NCI-H2029 treated with DMSO at 0.1 percent for 48 hours (cell line): ENCODE measurements around the gene HECW1.
"Not testable (repeated sequence)": the region's sequence is repeated elsewhere in the genome, so short reads cannot be mapped to it uniquely, and the experiment has no call there.

Experiments used
- DNase-seq: peaks from one replicate; lab custom pipeline; 2025; lab: John Stamatoyannopoulos, UW

Gene HECW1

GRCh38 chr7:43475983-43476382 lies 363.5 kb downstream of the HECW1 start:
- no peak for DNase-seq

GRCh38 chr7:43476896-43477295 lies 364.4 kb downstream of the HECW1 start:
- no peak for DNase-seq

DNA sequence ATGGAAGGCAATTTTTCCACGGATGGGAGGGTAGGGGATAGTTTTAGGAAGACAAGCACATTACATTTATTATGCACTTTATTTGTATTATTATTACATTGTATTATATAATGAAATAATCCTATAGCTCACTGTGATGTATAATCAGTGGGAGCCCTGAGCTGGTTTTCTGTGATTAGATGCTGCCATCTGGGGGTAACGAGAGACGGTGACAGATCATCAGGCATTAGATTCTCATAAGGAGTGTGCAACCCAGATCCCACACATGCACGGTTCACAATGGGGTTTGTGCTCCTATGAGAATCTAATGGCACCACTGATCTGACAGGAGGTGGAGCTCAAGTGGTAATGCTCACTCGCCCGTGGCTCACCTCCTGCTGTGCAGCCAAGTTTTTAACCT lies 366.6 kb downstream of the HECW1 start:
- DNase-seq, result no peak

GRCh38 chr7:43479543-43479942 lies 367.1 kb downstream of the HECW1 start:
- DNase-seq, result no peak

GRCh38 chr7:43480581-43480980 lies 368.1 kb downstream of the HECW1 start:
- DNase-seq, result no peak

DNA sequence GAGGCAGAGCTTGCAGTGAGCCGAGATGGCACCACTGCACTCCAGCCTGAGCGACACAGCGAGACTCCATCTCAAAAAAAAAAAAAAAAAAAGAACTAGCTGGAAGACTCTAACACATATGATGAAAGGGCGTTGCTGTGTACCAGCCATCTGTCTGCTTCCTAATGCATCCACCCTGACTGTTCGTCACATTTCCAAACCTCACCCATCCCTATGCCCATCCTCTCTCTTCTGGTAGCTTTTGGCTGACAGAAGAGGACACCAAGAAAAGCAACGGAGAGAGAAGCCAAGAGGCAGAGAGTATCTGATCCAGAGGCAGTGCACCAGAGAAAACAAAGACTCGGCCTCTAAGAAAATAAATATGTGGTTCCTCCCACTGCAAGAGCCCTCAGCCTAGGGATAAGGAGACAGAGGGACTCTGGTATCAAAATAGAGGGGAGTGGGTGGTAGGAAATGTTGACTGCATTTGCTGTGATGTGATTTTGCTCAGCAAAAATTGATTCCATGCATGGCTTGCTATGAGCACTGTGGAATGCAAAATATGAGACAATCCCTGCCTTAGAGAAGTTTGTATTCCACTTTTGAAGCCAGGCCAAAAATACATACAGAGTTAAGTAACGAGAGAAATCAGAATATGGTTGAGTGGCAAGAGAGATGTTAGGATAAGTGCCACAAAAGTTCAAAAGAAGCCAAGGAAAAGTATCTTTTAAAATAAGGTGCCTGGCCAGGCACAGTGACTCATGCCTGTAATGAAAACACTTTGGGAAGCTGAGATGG lies 369.6 kb downstream of the HECW1 start:
- DNase-seq, result no peak

DNA sequence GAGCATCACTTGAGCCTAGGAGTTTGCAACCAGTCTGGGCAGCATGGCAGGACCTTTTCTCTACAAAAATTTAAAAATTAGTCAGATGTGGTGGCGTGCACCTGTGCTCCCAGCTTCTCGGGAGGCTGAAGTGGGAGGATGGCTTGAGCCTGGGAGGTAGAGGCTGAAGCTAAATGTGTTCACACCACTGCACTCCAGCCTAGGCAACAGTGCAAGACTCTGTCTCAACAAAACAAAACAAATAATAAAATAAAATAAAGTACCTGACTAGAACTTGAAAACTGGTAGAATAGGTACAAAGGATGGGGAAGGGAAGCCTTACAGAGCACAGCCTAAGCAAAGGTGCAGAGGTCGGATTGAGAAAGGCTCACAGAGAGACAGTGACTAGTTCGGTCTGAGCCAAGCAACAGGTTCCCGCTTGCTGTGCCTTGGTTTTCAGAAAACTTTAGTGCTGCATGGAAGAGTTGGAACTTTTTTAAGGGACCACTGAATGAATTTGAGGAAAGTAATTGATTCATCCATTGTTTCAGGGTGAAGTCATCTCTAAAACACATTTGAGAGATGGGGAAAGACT lies 370.3 kb downstream of the HECW1 start:
- DNase-seq, result no peak

- DNase-seq, result no peak
Observed at GRCh38 chr7:43484678-43485395, 372.4 kb downstream of the HECW1 start.

DNA sequence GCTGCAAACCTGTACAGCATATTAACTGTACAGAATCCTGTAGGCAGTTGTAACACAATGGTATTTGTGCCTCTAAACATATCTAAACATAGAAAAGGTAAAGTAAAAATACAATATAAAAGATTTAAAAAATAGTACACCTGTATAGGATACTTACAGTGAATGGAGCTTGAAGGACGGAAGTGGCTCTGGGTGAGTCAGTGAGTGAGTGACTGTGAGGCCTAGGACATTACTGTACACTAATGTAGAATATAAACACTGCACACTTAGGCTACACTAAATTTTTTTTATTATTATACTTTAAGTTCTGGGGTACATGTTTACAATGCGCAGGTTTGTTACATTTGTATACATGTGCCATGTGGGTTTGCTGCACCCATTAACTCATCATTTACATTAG lies 373.1 kb downstream of the HECW1 start:
- no peak for DNase-seq

DNA sequence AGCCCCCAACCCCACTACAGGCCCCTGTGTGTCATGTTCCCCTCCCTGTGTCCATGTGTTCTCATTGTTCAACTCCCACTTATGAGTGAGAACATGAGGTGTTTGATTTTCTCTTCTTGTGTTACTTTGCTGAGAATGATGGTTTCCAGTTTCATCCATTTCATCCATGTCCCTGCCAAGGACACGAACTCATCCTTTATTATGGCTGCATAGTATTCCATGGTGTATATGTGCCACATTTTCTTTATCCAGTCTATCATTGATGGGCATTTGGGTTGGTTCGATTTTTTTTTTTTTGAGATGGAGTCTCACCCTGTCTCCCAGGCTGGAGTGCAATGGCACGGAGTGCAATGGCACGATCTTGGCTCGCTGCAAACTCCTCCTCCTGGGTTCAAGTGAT lies 373.6 kb downstream of the HECW1 start:
- DNase-seq, result not testable (repeated sequence)

DNA sequence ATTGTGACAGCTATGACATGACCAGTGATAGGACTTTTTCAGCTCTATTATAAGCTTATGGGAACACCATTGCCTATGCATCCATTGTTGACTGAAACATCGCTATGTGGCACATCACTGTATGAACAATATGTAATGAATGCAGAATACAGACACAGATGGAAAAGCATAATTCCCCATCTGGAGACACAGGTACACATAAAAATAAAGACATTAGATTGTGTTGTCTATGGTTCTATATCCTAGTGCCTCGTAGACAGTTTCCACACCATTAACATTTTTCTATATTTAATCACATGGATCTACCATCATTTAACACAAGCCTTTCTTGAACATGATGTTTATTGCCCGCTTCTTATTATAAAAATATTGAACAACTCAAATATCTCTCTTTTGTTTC lies 374.2 kb downstream of the HECW1 start:
- no peak for DNase-seq

- no peak for DNase-seq
Observed at GRCh38 chr7:43487731-43488073, 375.3 kb downstream of the HECW1 start.

GRCh38 chr7:43489257-43489656 lies 376.8 kb downstream of the HECW1 start:
- DNase-seq, result no peak

- no peak for DNase-seq
Observed at GRCh38 chr7:43490016-43490415, 377.6 kb downstream of the HECW1 start.

GRCh38 chr7:43491123-43491522 lies 378.7 kb downstream of the HECW1 start:
- DNase-seq, result no peak

DNA sequence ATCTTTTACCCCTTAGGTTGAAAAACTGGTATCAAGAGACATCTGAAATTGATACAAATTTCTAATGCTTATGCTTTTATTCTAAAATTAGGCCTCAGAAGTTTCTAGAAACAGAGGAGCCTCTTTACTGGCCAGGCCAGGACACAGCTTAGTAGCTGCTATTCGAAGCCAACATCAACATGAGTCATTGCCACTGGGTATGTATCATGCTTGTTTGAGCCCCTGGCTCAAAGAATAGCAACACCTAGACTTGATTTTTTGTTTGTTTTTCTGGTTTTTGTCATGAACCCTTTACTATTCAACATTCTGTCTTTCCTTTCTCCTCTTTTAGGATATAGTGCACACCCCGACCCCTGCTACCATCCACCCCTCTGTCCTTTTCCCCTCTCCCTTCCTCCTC lies 379.5 kb downstream of the HECW1 start:
- DNase-seq, result no peak

- no peak for DNase-seq
Observed at GRCh38 chr7:43492896-43493295, 380.4 kb downstream of the HECW1 start.

- no peak for DNase-seq
Observed at GRCh38 chr7:43495572-43495971, 383.1 kb downstream of the HECW1 start.

- no peak for DNase-seq
Observed at GRCh38 chr7:43496596-43496995, 384.1 kb downstream of the HECW1 start.

GRCh38 chr7:43501870-43502269 lies 389.4 kb downstream of the HECW1 start:
- DNase-seq, result no peak

DNA sequence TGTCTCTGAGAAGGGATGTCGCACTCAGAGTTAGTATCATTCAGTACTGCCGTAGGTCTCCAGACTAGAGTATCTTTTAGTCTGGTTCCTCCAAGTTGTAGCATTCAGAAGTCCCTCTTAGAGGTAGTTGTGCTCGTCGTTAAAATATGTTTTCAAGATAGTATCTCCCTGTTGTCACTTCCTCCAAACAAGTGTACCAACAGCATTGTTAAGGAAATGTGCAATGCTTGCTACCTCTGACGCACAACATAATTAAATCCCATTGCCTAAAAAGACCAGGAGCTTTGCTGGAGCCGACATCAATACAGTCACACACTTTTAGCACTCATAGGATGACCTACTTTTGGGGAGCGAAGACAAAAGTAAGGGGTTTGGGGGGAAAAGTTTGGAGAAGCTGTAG lies 390.5 kb downstream of the HECW1 start:
- DNase-seq, result no peak

DNA sequence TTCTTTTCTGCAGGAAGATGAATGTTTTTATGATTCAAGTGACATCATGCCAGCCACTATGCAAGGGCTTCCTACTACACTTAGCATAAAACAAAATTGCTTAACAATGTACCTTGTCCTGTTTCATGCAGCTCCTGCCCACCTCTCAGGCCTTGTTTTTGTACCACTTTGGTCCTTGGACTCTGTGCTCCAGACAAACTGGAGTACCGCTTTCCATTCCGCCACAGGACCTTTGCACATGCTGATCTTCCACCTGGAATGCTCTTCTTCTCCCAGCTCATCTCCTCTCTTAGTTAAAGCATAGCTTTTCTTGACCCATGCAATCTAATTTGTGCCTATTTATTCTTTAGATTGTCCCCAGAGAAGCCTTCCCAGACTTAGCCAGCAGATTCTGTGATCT lies 393.0 kb downstream of the HECW1 start:
- no peak for DNase-seq

- DNase-seq, result no peak
Observed at GRCh38 chr7:43506460-43506859, 394.0 kb downstream of the HECW1 start.
